ENCODE data around the gene FAM53C. TPM values are rescaled to one million over a fixed set of nuclear protein-coding genes. Genes with fewer than 3 reads are reported as not detected.
"Not testable (repeated sequence)": the region's sequence is repeated elsewhere in the genome, so short reads cannot be mapped to it uniquely, and the experiment has no call there.

The FAM53C gene
- total RNA-seq, 2 experiments from 2014 or later, result 81.0 to 83.8 TPM

- Mint-ChIP-seq H3K27me3 (no peaks in the 10 kb centered on the region), H3K4me1 (ENCODE audit: low read depth) (no peaks in the 10 kb centered on the region), H3K9me3 (no peaks in the 10 kb centered on the region), H3K36me3 (ENCODE audit: low read depth) (no peaks in the 10 kb centered on the region), H3K4me3 (no peak overlapping the region), H3K27ac (no peak overlapping the region)
- no peaks in the 10 kb centered on the region for H3K27me3 ChIP-seq (ENCODE audit: control insufficient read depth in 1 of 2, insufficient read depth in 2 of 2, low read length in 2 of 2)
- ChIA-PET POLR2A (no interaction called here), CTCF (interaction anchor here (1.3 kb wide), 1 partner anchor 47 kb away, joined by 3 read pairs; the partner anchor contains the start of gene KDM3B)
- H3K9me3 ChIP-seq (ENCODE audit: control insufficient read depth in 1 of 2, insufficient read depth in 1 of 2, low read length in 2 of 2), result no peaks in the 10 kb centered on the region
- DNase-seq, result peak in 2 of 14 experiments; percentile 6 to 12
- no peak for ATAC-seq (ENCODE audit: poor library complexity)
- no peak overlapping the region for H3K27ac ChIP-seq (ENCODE audit: low read depth in 1 of 2, low read length in 2 of 2)
- TF ChIP-seq CTCF (IDR thresholded peaks at IDR 0.05), result no peak
- intact Hi-C loops (cut with DNase I, micrococcal nuclease), result no loop called here
- H3K36me3 ChIP-seq (ENCODE audit: insufficient read depth, low read length), result no peaks in the 10 kb centered on the region
- H3K4me1 ChIP-seq (ENCODE audit: insufficient read depth, low read length), result no peaks in the 10 kb centered on the region
- H3K4me3 ChIP-seq (ENCODE audit: low read length), result no peak overlapping the region
These were observed 32.3 kb upstream of the FAM53C start for GRCh38 chr5:138305797-138306196.

DNA sequence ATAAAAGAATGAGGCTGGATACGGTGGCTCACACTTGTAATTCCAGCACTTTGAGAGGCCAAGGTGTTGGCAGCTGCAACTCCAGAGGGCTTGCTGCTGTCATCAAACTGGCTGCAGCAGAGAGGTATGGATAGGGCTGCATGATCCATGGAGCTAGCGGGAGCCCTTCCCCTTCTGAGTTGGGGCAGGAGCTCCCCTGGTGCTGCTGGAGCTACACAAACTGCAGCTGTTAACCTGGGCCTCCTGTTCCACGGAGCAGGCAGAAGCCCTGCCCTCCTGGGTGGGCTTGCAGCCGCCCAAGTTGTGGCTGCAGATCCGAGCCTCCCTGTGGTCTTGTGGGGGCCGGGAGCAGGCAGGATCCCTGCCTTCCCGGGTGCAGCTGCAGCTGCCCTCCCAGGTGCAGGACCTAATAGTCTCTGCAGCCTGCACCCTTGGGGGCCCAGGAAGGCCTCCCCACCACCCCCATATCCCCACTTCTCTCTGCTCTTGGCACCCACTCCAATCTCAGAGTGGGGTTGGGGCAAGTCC is 22.3 kb upstream of the FAM53C start:
- H3K4me1 Mint-ChIP-seq (ENCODE audit: low read depth), result no peaks in the 10 kb centered on the region
- DNase-seq, result no peak
- no peak overlapping the region for H3K4me3 Mint-ChIP-seq
- ChIA-PET POLR2A (no interaction called here), CTCF (no interaction called here)
- Histone ChIP-seq H3K4me3 (ENCODE audit: low read length) (no peak overlapping the region), H3K27ac (ENCODE audit: low read depth in 1 of 2, low read length in 2 of 2) (no peak overlapping the region), H3K9me3 (ENCODE audit: control insufficient read depth in 1 of 2, insufficient read depth in 1 of 2, low read length in 2 of 2) (no peaks in the 10 kb centered on the region), H3K4me1 (ENCODE audit: insufficient read depth, low read length) (no peaks in the 10 kb centered on the region), H3K36me3 (ENCODE audit: insufficient read depth, low read length) (no peaks in the 10 kb centered on the region), H3K27me3 (ENCODE audit: control insufficient read depth in 1 of 2, insufficient read depth in 2 of 2, low read length in 2 of 2) (no peaks in the 10 kb centered on the region)
- no peaks in the 10 kb centered on the region for H3K36me3 Mint-ChIP-seq (ENCODE audit: low read depth)
- no peak for TF ChIP-seq CTCF (IDR thresholded peaks at IDR 0.05)
- no peak overlapping the region for H3K27ac Mint-ChIP-seq
- H3K9me3 Mint-ChIP-seq, result no peaks in the 10 kb centered on the region
- intact Hi-C loops (cut with DNase I, micrococcal nuclease), result no loop called here
- ATAC-seq (ENCODE audit: poor library complexity), result no peak
- no peaks in the 10 kb centered on the region for H3K27me3 Mint-ChIP-seq

DNA sequence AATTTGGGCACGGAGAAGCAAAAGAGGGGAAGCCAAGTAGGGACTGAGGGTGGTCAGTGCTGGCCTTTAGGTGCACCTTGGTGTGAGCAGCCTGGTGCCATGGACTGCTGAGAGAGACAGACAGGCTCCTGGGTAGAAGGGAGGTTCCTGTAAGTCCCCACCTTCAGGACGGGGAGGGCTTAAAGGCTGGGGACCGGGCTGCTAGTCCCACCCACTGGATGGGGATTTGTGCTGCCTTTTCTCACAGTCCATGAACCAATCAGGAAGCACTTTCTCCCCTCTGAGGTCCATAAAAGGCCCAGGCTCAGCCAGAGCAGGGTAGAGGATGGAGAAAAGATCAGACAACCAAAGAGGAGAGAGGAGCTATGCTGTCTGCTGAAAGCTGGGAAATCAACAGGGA is 21.7 kb upstream of the FAM53C start:
- Histone ChIP-seq H3K27ac (ENCODE audit: low read depth in 1 of 2, low read length in 2 of 2) (no peak overlapping the region), H3K9me3 (ENCODE audit: control insufficient read depth in 1 of 2, insufficient read depth in 1 of 2, low read length in 2 of 2) (no peaks in the 10 kb centered on the region), H3K4me3 (ENCODE audit: low read length) (no peak overlapping the region), H3K27me3 (ENCODE audit: control insufficient read depth in 1 of 2, insufficient read depth in 2 of 2, low read length in 2 of 2) (no peaks in the 10 kb centered on the region), H3K4me1 (ENCODE audit: insufficient read depth, low read length) (no peaks in the 10 kb centered on the region), H3K36me3 (ENCODE audit: insufficient read depth, low read length) (no peaks in the 10 kb centered on the region)
- ChIA-PET CTCF (no interaction called here), POLR2A (no interaction called here)
- DNase-seq (no peak), ATAC-seq (ENCODE audit: poor library complexity) (no peak)
- Mint-ChIP-seq H3K27me3 (no peaks in the 10 kb centered on the region), H3K4me1 (ENCODE audit: low read depth) (no peaks in the 10 kb centered on the region), H3K4me3 (no peak overlapping the region), H3K9me3 (no peaks in the 10 kb centered on the region), H3K27ac (no peak overlapping the region), H3K36me3 (ENCODE audit: low read depth) (no peaks in the 10 kb centered on the region)
- intact Hi-C loops (cut with DNase I, micrococcal nuclease), result no loop called here
- TF ChIP-seq CTCF (IDR thresholded peaks at IDR 0.05), result no peak

GRCh38 chr5:138318211-138318610 is 19.9 kb upstream of the FAM53C start:
- H3K27me3 ChIP-seq (ENCODE audit: control insufficient read depth in 1 of 2, insufficient read depth in 2 of 2, low read length in 2 of 2); H3K27me3 Mint-ChIP-seq; H3K36me3 ChIP-seq (ENCODE audit: insufficient read depth, low read length); CTCF ChIA-PET; H3K27ac Mint-ChIP-seq; H3K4me1 ChIP-seq (ENCODE audit: insufficient read depth, low read length); H3K36me3 Mint-ChIP-seq (ENCODE audit: low read depth); ATAC-seq (ENCODE audit: poor library complexity); H3K9me3 Mint-ChIP-seq; DNase-seq; intact Hi-C loops (cut with DNase I, micrococcal nuclease); H3K9me3 ChIP-seq (ENCODE audit: control insufficient read depth in 1 of 2, insufficient read depth in 1 of 2, low read length in 2 of 2); H3K4me3 ChIP-seq (ENCODE audit: low read length); H3K4me3 Mint-ChIP-seq; H3K27ac ChIP-seq (ENCODE audit: low read depth in 1 of 2, low read length in 2 of 2); POLR2A ChIA-PET; H3K4me1 Mint-ChIP-seq (ENCODE audit: low read depth): not testable (repeated sequence)

All from CD4-positive, alpha-beta T cell (primary cell).